HG03159 (cell line): Measurements from ENCODE around the gene DDI2.
"Not testable (repeated sequence)": the region's sequence is repeated elsewhere in the genome, so short reads cannot be mapped to it uniquely, and the experiment has no call there.

Source experiments
- ATAC-seq: cut with Tn5 transposase; IDR thresholded peaks from one replicate; pipeline ENCODE4 v1.9.1; 2021; ENCODE audit warnings: mild to moderate bottlenecking, moderate library complexity; ENCODE audit not compliant: unreplicated experiment

The DDI2 gene

GRCh38 chr1:15676688-15677661 lies 59.7 kb downstream of the DDI2 start:
- ATAC-seq: no peak

- ATAC-seq: no peak
Measured at GRCh38 chr1:15678578-15678977, 61.3 kb downstream of the DDI2 start.

GRCh38 chr1:15680131-15680530 lies 62.9 kb downstream of the DDI2 start:
- no peak for ATAC-seq

- no peak for ATAC-seq
Measured at GRCh38 chr1:15680561-15681348, 63.5 kb downstream of the DDI2 start.

- no peak for ATAC-seq
Measured at GRCh38 chr1:15681349-15682292, 64.4 kb downstream of the DDI2 start.

GRCh38 chr1:15682936-15683341 lies 65.7 kb downstream of the DDI2 start:
- ATAC-seq: no peak

- no peak for ATAC-seq
Measured at GRCh38 chr1:15683345-15684039, 66.2 kb downstream of the DDI2 start.

GRCh38 chr1:15684042-15684461 lies 66.8 kb downstream of the DDI2 start, which contains the start of gene PLEKHM2:
Gene PLEKHM2 (plus strand): TSS chr1:15684320. CDS start chr1:15684559, 239 bp downstream.
- peak; percentile 59 for ATAC-seq

GRCh38 chr1:15684468-15685291 lies 67.4 kb downstream of the DDI2 start:
- peak; percentile 39 for ATAC-seq

GRCh38 chr1:15685820-15686219 lies 68.6 kb downstream of the DDI2 start:
- ATAC-seq: no peak

GRCh38 chr1:15687446-15687845 lies 70.2 kb downstream of the DDI2 start:
- ATAC-seq: no peak

- ATAC-seq: no peak
Measured at GRCh38 chr1:15690317-15690716, 73.1 kb downstream of the DDI2 start.

GRCh38 chr1:15691434-15692032 lies 74.3 kb downstream of the DDI2 start:
- ATAC-seq: no peak

- ATAC-seq: no peak
Measured at GRCh38 chr1:15692121-15692682, 74.9 kb downstream of the DDI2 start.

GRCh38 chr1:15693371-15693770 lies 76.1 kb downstream of the DDI2 start:
- ATAC-seq: no peak

GRCh38 chr1:15696956-15697521 lies 79.8 kb downstream of the DDI2 start:
- ATAC-seq: peak; percentile 97

- no peak for ATAC-seq
Measured at GRCh38 chr1:15698201-15698600, 80.9 kb downstream of the DDI2 start.

GRCh38 chr1:15699321-15699720 lies 82.1 kb downstream of the DDI2 start:
- not testable (repeated sequence) for ATAC-seq
